Activated CD4-positive, alpha-beta T cell treated with anti-CD3 and anti-CD28 coated beads for 36 hours (primary cell): ENCODE measurements around the gene SPAG17. TPM values are rescaled to one million over a fixed set of nuclear protein-coding genes. Genes with fewer than 3 reads are reported as not detected.

Experiments used
- ATAC-seq: fragments of 200-7000 bp; cut with Tn5 transposase; one replicate; pipeline ENCODE4 v1.10.0; 2021; ENCODE audit warnings: mild to moderate bottlenecking, moderate library complexity
- CTCF ChIA-PET: fragments of 350-600 bp; sonication (Branson Sonifier 250); formaldehyde crosslinking; loops from one replicate; lab custom pipeline; 2021; ENCODE audit warnings: antibody characterized with exemption; lab: Charles Lee
- POLR2A ChIA-PET: fragments of 350-600 bp; sonication (Branson Sonifier 250); formaldehyde crosslinking; loops from one replicate; lab custom pipeline; 2021; ENCODE audit warnings: antibody characterized with exemption, inconsistent platforms; lab: Charles Lee
- DNase-seq: peaks from one replicate; pipeline ENCODE4 v3.0.0-alpha.2; 2020
- H3K27ac Mint-ChIP-seq: one replicate; pipeline ENCODE4 v1.8.0; 2021; ENCODE audit warnings: mixed read lengths
- H3K27me3 Mint-ChIP-seq: one replicate; pipeline ENCODE4 v1.8.0; 2021; ENCODE audit warnings: mixed read lengths
- H3K36me3 Mint-ChIP-seq: one replicate; pipeline ENCODE4 v1.8.0; 2021; ENCODE audit warnings: low read depth, mixed read lengths
- H3K4me1 Mint-ChIP-seq: one replicate; pipeline ENCODE4 v1.8.0; 2021; ENCODE audit warnings: mixed read lengths
- H3K4me3 Mint-ChIP-seq: one replicate; pipeline ENCODE4 v1.8.0; 2021; ENCODE audit warnings: mild to moderate bottlenecking, moderate library complexity, mixed read lengths
- H3K9me3 Mint-ChIP-seq: one replicate; pipeline ENCODE4 v1.8.0; 2021; ENCODE audit warnings: low read depth, mixed read lengths
- intact Hi-C, 2 experiments: fragments of 100-400 bp; cut with DNase I in 1 of 2; cut with micrococcal nuclease in 1 of 2; formaldehyde crosslinking; loops; one replicate each; pipeline versions ENCODE4 v1.14.2 to v1.15.1; 2022 to 2024; cut with DNase I, micrococcal nuclease
- total RNA-seq, 2 experiments: library from RNA; stranded (reverse); gene quantifications; one replicate each; pipeline ENCODE4 v1.2.3, GENCODE V29; 2021

SPAG17 gene
- total RNA-seq, 2 experiments from 2014 or later: not detected

- CTCF ChIA-PET: no interaction called here
- Mint-ChIP-seq H3K9me3 (no peaks in the 10 kb centered on the region), H3K4me1 (no peaks in the 10 kb centered on the region), H3K27me3 (peaks cover 7% of the 10 kb centered on the region), H3K4me3 (no peak overlapping the region), H3K36me3 (no peaks in the 10 kb centered on the region), H3K27ac (no peak overlapping the region)
- DNase-seq: no peak
- intact Hi-C loops: no loop called here
- POLR2A ChIA-PET: no interaction called here
- ATAC-seq: no peak
Observed at GRCh38 chr1:118013336-118013735, 171.7 kb downstream of the SPAG17 start.

- peaks cover 7% of the 10 kb centered on the region for H3K27me3 Mint-ChIP-seq
- no peaks in the 10 kb centered on the region for H3K4me1 Mint-ChIP-seq
- POLR2A ChIA-PET: no interaction called here
- DNase-seq (no peak), ATAC-seq (no peak)
- H3K27ac Mint-ChIP-seq: no peak overlapping the region
- H3K36me3 Mint-ChIP-seq: no peaks in the 10 kb centered on the region
- intact Hi-C loops: no loop called here
- CTCF ChIA-PET: no interaction called here
- no peak overlapping the region for H3K4me3 Mint-ChIP-seq
- no peaks in the 10 kb centered on the region for H3K9me3 Mint-ChIP-seq
Observed at GRCh38 chr1:118012515-118013124, 172.4 kb downstream of the SPAG17 start.

- intact Hi-C loops: no loop called here
- no peak overlapping the region for H3K27ac Mint-ChIP-seq
- DNase-seq (no peak), ATAC-seq (no peak)
- H3K9me3 Mint-ChIP-seq: no peaks in the 10 kb centered on the region
- CTCF ChIA-PET: no interaction called here
- POLR2A ChIA-PET: no interaction called here
- peaks cover 7% of the 10 kb centered on the region for H3K27me3 Mint-ChIP-seq
- no peak overlapping the region for H3K4me3 Mint-ChIP-seq
- no peaks in the 10 kb centered on the region for H3K36me3 Mint-ChIP-seq
- no peaks in the 10 kb centered on the region for H3K4me1 Mint-ChIP-seq
Observed at GRCh38 chr1:118008011-118008410, 177.0 kb downstream of the SPAG17 start.

GRCh38 chr1:118007391-118007790, 177.6 kb downstream of the SPAG17 start:
- POLR2A ChIA-PET: no interaction called here
- no peak overlapping the region for H3K27ac Mint-ChIP-seq
- DNase-seq (no peak), ATAC-seq (no peak)
- H3K4me1 Mint-ChIP-seq: no peaks in the 10 kb centered on the region
- H3K4me3 Mint-ChIP-seq: no peak overlapping the region
- no peaks in the 10 kb centered on the region for H3K36me3 Mint-ChIP-seq
- intact Hi-C loops: no loop called here
- H3K27me3 Mint-ChIP-seq: peaks cover 11% of the 10 kb centered on the region
- no peaks in the 10 kb centered on the region for H3K9me3 Mint-ChIP-seq
- CTCF ChIA-PET: no interaction called here

- ChIA-PET CTCF (no interaction called here), POLR2A (no interaction called here)
- Mint-ChIP-seq H3K9me3 (no peaks in the 10 kb centered on the region), H3K4me3 (no peak overlapping the region), H3K36me3 (no peaks in the 10 kb centered on the region), H3K27me3 (peaks cover 19% of the 10 kb centered on the region), H3K4me1 (no peaks in the 10 kb centered on the region), H3K27ac (no peak overlapping the region)
- ATAC-seq: no peak
- intact Hi-C loops: no loop called here
- DNase-seq: no peak
Observed at GRCh38 chr1:118004312-118004711, 180.7 kb downstream of the SPAG17 start.

- ChIA-PET POLR2A (no interaction called here), CTCF (interaction anchor here (0.6 kb wide), 1 partner anchor 1342 kb away, joined by 3 read pairs; no protein-coding TSS in a partner anchor)
- ATAC-seq (no peak), DNase-seq (no peak)
- H3K27me3 Mint-ChIP-seq: peaks cover 26% of the 10 kb centered on the region
- no peak overlapping the region for H3K27ac Mint-ChIP-seq
- H3K9me3 Mint-ChIP-seq: no peaks in the 10 kb centered on the region
- H3K36me3 Mint-ChIP-seq: no peaks in the 10 kb centered on the region
- intact Hi-C loops: no loop called here
- H3K4me3 Mint-ChIP-seq: no peak overlapping the region
- H3K4me1 Mint-ChIP-seq: no peaks in the 10 kb centered on the region
Observed at GRCh38 chr1:117985973-117986372, 199.1 kb downstream of the SPAG17 start.

GRCh38 chr1:117985239-117985638, 199.8 kb downstream of the SPAG17 start:
- H3K9me3 Mint-ChIP-seq: no peaks in the 10 kb centered on the region
- ChIA-PET CTCF (interaction anchor here (0.6 kb wide), 1 partner anchor 1342 kb away, joined by 3 read pairs; no protein-coding TSS in a partner anchor), POLR2A (no interaction called here)
- ATAC-seq (no peak), DNase-seq (no peak)
- H3K27ac Mint-ChIP-seq: no peak overlapping the region
- intact Hi-C loops: no loop called here
- no peaks in the 10 kb centered on the region for H3K36me3 Mint-ChIP-seq
- no peaks in the 10 kb centered on the region for H3K4me1 Mint-ChIP-seq
- no peak overlapping the region for H3K4me3 Mint-ChIP-seq
- peaks cover 26% of the 10 kb centered on the region for H3K27me3 Mint-ChIP-seq

GRCh38 chr1:117981455-117982192, 203.4 kb downstream of the SPAG17 start:
- Mint-ChIP-seq H3K27me3 (peaks cover 22% of the 10 kb centered on the region), H3K4me3 (no peak overlapping the region), H3K9me3 (no peaks in the 10 kb centered on the region), H3K27ac (no peak overlapping the region), H3K4me1 (no peaks in the 10 kb centered on the region), H3K36me3 (no peaks in the 10 kb centered on the region)
- no peak for DNase-seq
- intact Hi-C loops: no loop called here
- CTCF ChIA-PET: interaction anchor here (1.0 kb wide), 1 partner anchor 24 kb away, joined by 3 read pairs; no protein-coding TSS in a partner anchor
- POLR2A ChIA-PET: no interaction called here
- no peak for ATAC-seq

- Mint-ChIP-seq H3K4me3 (no peak overlapping the region), H3K27ac (no peak overlapping the region), H3K27me3 (peaks cover 7% of the 10 kb centered on the region), H3K4me1 (no peaks in the 10 kb centered on the region), H3K9me3 (no peaks in the 10 kb centered on the region), H3K36me3 (no peaks in the 10 kb centered on the region)
- ChIA-PET CTCF (interaction anchor here (1.1 kb wide), 1 partner anchor 8 kb away, joined by 4 read pairs; no protein-coding TSS in a partner anchor), POLR2A (no interaction called here)
- intact Hi-C loops: no loop called here
- DNase-seq (no peak), ATAC-seq (no peak)
Observed at GRCh38 chr1:117976381-117976780, 208.6 kb downstream of the SPAG17 start.

- CTCF ChIA-PET: no interaction called here
- ATAC-seq (no peak), DNase-seq (no peak)
- intact Hi-C loops: no loop called here
- peaks cover 7% of the 10 kb centered on the region for H3K27me3 Mint-ChIP-seq
- H3K9me3 Mint-ChIP-seq: no peaks in the 10 kb centered on the region
- POLR2A ChIA-PET: no interaction called here
- H3K36me3 Mint-ChIP-seq: no peaks in the 10 kb centered on the region
- no peak overlapping the region for H3K4me3 Mint-ChIP-seq
- H3K4me1 Mint-ChIP-seq: no peaks in the 10 kb centered on the region
- H3K27ac Mint-ChIP-seq: no peak overlapping the region
Observed at GRCh38 chr1:117971777-117972176, 213.3 kb downstream of the SPAG17 start.

- ChIA-PET CTCF (no interaction called here), POLR2A (no interaction called here)
- Mint-ChIP-seq H3K4me3 (no peak overlapping the region), H3K27ac (no peak overlapping the region), H3K9me3 (no peaks in the 10 kb centered on the region), H3K4me1 (no peaks in the 10 kb centered on the region), H3K36me3 (peaks cover 3% of the 10 kb centered on the region), H3K27me3 (peaks cover 7% of the 10 kb centered on the region)
- no peak for ATAC-seq
- no peak for DNase-seq
- intact Hi-C loops: no loop called here
Observed at GRCh38 chr1:117970252-117970651, 214.8 kb downstream of the SPAG17 start.

- Mint-ChIP-seq H3K36me3 (peaks cover 10% of the 10 kb centered on the region), H3K4me3 (no peak overlapping the region), H3K27me3 (peaks cover 3% of the 10 kb centered on the region), H3K27ac (no peak overlapping the region), H3K9me3 (no peaks in the 10 kb centered on the region), H3K4me1 (peaks cover 11% of the 10 kb centered on the region)
- POLR2A ChIA-PET: no interaction called here
- DNase-seq (no peak), ATAC-seq (no peak)
- intact Hi-C loops: no loop called here
- CTCF ChIA-PET: interaction anchor here (1.2 kb wide), 1 partner anchor 1040 kb away, joined by 3 read pairs; no protein-coding TSS in a partner anchor
Observed at GRCh38 chr1:117967881-117968280, 217.1 kb downstream of the SPAG17 start.
